ENCODE results near the gene APPL1. TPM values are rescaled to one million over a fixed set of nuclear protein-coding genes. Genes with fewer than 3 reads are reported as not detected.

Gene APPL1
- total RNA-seq = 54.0 and 74.9 TPM in 2 replicates

GRCh38 chr3:57227204-57227929, at the start of gene APPL1:
APPL1 (plus strand) TSS chr3:57227729; CDS start chr3:57227884, 155 bp downstream.

GRCh38 chr3:57199895-57200297, 27.6 kb upstream of the APPL1 start, which contains the start of gene HESX1:
HESX1 (minus strand) TSS chr3:57199978; CDS start chr3:57199918, 60 bp downstream.

GRCh38 chr3:57292159-57292896, 64.8 kb downstream of the APPL1 start, which contains the start of gene ASB14:
ASB14 (minus strand) TSS chr3:57292685; CDS start chr3:57292033, 652 bp downstream.

Other genes with a start within 250 kb of the APPL1 start
- gene SPATA12, start 167.1 kb upstream of the APPL1 start, total RNA-seq = not detected in 2 replicates
- 3.1 and 3.7 TPM in 2 replicates for gene IL17RD, start 62.4 kb upstream of the APPL1 start, total RNA-seq
- gene HESX1, start 27.8 kb upstream of the APPL1 start, total RNA-seq = 0.37 and 1.2 TPM in 2 replicates
- gene ASB14, start 65.0 kb downstream of the APPL1 start, total RNA-seq = not detected in 2 replicates